Measurements from ENCODE around the gene FSD1L. TPM values are rescaled to one million over a fixed set of nuclear protein-coding genes. Genes with fewer than 3 reads are reported as not detected.
"Not testable (repeated sequence)": the region's sequence is repeated elsewhere in the genome, so short reads cannot be mapped to it uniquely, and the experiment has no call there.

FSD1L gene
- total RNA-seq, 1 donor from 2014 or later: 5.3 TPM

DNA sequence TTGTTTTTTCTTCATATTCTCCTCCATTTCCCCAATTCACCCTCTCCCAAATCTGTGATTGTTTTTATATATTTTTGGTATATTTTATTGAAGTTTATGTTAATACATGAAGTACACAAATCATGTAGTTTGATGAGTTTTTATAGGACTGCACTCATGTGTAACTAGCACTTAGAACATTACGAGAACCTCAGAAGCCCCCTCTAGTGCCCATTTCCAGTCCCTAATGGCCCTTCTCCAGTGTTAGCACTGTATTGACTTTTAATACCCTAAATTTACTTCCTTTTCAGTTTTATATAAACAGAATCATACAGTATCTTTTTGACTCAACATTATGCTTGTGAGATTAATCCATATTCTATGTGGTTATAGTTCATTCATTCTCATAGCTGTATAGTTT is 91.6 kb downstream of the FSD1L start:
- intact Hi-C loops (cut with micrococcal nuclease): no loop called here

DNA sequence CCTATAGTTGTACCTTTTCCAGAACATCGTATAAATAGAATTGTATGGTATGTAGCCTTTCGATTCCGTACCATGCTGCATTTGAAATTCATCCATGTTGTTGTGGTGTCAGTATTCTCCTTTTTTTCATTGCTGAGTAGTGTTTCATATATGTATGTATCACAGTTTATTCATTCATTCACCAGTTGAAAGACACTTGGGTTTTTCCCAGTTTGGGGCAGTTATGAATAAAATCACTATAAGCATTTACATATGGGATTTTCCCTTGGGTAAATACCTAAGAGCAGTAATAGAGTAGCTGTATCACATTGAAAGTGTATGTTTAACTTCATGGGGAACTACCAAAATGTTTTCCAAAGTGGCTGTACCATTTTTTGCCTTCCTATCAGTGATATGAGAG is 94.0 kb downstream of the FSD1L start:
- intact Hi-C loops (cut with micrococcal nuclease): no loop called here

DNA sequence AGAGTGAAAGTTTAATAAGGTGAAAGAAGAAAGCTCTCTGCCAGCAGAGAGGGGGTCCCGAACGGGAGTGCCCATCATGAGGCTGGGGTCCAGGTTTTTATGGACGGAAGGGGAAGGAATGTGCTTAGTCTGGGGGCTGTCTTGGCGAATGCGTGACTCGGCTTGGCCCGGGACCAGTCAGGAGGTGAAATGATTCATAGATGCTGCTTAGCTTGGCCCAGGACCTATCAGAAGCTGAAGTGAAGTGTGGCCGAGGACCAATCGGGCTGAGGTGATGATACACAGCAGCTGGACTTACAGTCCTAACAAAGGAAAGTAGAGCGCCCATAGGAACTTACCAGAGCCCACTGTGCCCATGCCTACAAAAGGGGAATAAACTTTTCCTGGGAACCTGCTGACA is 106.2 kb downstream of the FSD1L start:
- intact Hi-C loops (cut with micrococcal nuclease): loop anchor here (10.0 kb wide), 1 partner anchor 779 kb away; no protein-coding TSS in a partner anchor

DNA sequence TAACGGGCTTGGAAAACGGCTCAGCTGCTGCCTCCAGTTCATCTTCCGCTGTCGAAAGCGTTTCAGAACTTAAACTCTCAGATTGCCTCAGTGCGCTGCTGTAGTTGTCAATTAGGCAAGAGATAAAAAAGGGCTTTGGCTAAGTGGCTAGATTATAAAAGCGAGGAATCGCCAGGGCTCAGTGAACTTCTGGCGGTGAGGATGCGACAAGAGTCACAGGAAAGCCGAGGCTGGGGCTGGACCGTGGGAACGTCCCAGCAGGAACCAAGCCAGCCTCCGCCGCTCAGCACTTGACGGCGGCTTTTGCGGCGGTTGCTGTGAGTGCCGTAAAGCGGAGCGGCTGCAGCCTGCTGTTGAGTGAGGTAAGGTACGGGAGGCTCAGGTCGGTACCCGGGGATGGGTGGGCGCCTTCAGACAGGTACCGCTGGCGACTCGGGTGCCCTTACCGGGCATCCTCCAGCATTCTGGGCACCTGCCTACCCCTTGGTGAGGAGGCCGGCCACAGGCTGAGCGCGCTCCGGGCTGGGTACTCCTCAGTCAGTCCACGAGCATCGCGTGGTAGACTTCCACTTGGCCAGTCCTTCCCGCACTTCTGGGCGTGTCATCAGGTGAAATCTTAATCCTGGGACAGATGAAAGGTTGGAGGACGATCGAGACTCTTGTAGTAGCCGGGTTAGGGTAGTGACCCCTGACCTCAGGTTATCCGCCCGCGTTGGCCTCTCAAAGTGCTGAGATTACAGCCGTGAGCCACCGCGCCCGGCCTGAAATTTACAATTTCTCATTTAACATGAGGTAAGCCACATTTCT is 110.2 kb downstream of the FSD1L start, which contains the start of gene FKTN:
Gene FKTN (plus strand): TSS at position 328 of the 807 bp plus-strand sequence. CDS start 16,902 bp downstream, outside the sequence.
- intact Hi-C loops (cut with micrococcal nuclease): loop anchor here (1.0 to 10.0 kb wide), 9 partner anchors 110 to 1463 kb away; partner anchors contain the start of genes FSD1L, NIPSNAP3A, SLC44A1 and SMC2

DNA sequence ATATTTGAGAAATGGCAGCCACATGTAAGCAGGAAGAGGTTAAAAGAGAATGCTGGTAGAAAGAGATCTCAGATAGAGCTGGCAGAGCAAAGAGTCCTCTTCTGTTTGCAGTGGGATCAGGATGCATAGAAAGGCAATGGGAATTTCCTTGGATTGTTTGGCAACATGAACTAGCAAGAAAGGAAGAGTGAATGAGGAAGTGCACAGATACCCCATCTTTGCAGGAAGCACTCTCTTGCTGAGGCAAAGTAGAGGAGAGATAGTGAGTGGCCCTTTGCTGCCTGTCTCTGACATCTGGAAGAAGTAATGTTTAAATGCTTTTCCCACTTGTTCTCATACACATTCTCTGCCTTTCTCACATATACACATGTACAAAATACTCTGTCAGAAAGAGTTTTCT is 124.6 kb downstream of the FSD1L start:
- intact Hi-C loops (cut with micrococcal nuclease): no loop called here

DNA sequence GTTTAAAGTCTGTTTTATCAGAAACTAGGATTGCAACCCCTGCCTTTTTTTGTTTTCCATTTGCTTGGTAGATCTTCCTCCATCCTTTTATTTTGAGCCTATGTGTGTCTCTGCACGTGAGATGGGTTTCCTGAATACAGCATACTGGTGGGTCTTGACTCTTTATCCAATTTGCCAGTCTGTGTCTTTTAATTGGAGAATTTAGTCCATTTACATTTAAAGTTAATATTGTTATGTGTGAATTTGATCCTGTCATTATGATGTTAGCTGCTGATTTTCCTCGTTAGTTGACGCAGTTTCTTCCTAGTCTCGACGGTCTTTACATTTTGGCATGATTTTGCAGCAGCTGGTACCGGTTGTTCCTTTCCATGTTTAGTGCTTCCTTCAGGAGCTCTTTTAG is 132.1 kb downstream of the FSD1L start:
- intact Hi-C loops (cut with micrococcal nuclease): not testable (repeated sequence)

DNA sequence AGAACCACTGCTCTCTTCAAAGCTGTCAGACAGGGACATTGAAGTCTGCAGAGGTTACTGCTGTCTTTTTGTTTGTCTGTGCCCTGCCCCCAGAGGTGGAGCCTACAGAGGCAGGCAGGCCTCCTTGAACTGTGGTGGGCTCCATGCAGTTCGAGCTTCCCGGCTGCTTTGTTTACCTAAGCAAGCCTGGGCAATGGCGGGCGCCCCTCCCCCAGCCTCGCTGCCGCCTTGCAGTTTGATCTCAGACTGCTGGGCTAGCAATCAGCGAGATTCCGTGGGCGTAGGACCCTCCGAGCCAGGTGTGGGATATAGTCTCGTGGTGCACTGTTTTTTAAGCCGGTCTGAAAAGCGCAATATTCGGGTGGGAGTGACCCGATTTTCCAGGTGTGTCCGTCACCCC is 133.7 kb downstream of the FSD1L start:
- intact Hi-C loops (cut with micrococcal nuclease): not testable (repeated sequence)

DNA sequence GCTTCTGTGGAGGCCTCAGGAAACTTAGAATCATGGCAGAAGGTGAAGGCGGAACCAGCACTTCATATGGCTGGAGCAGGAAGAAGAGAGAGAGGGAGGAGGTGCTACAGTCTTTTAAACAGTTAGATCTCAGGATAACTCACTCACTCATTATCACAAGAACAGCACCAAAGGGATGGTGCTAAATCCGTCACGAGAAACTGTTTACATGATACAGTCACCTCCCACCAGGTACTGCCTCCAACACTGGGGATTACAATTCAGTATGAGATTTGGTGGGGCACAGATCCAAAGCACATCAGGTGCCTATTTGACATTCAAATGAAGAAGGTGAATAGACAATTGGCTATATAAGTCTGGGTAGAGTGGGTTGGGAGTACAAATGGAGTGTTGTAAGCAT is 145.3 kb downstream of the FSD1L start:
- intact Hi-C loops (cut with micrococcal nuclease): no loop called here

Other genes starting within 250 kb of the FSD1L start
- 7.7 and 8.7 TPM in 2 replicates for gene SLC44A1, start 203.4 kb upstream of the FSD1L start, total RNA-seq
- 11.1 and 15.2 TPM in 2 replicates for gene FKTN, start 110.1 kb downstream of the FSD1L start, total RNA-seq
- not detected in 2 replicates for gene TAL2, start 214.4 kb downstream of the FSD1L start, total RNA-seq
- gene TMEM38B, start 246.5 kb downstream of the FSD1L start, total RNA-seq: 5.7 and 7.9 TPM in 2 replicates

All from T-helper 1 cell treated with Interleukin-12 subunit alpha and Interleukin-12 subunit beta and Interleukin-4 antibody, amounts not matched to agents 30 ng/mL and 1 ng/mL, for 36 hours (primary cell).